ENCODE results near the gene MACROD2.

GRCh38 chr20:15938847-15939246 is 1943.5 kb downstream of the MACROD2 start:
- TF ChIP-seq YY1 (IDR thresholded peaks at IDR 0.05; ENCODE audit: insufficient read depth, insufficient read length) (no peak), ZNF274 (IDR thresholded peaks at IDR 0.05; ENCODE audit: low read depth, low read length) (no peak), SUZ12 (IDR thresholded peaks at IDR 0.05; ENCODE audit: extremely low read depth, insufficient read depth, insufficient read length) (no peak)
